GM18511 (cell line): ENCODE measurements around the gene RBM19.
"Not testable (repeated sequence)": the region's sequence is repeated elsewhere in the genome, so short reads cannot be mapped to it uniquely, and the experiment has no call there.

ENCODE experiments used
- ATAC-seq: cut with Tn5 transposase; IDR thresholded peaks from one replicate; pipeline ENCODE4 v1.9.1; 2021; ENCODE audit warnings: mild to moderate bottlenecking, moderate library complexity; ENCODE audit not compliant: unreplicated experiment

RBM19 gene, protein sequence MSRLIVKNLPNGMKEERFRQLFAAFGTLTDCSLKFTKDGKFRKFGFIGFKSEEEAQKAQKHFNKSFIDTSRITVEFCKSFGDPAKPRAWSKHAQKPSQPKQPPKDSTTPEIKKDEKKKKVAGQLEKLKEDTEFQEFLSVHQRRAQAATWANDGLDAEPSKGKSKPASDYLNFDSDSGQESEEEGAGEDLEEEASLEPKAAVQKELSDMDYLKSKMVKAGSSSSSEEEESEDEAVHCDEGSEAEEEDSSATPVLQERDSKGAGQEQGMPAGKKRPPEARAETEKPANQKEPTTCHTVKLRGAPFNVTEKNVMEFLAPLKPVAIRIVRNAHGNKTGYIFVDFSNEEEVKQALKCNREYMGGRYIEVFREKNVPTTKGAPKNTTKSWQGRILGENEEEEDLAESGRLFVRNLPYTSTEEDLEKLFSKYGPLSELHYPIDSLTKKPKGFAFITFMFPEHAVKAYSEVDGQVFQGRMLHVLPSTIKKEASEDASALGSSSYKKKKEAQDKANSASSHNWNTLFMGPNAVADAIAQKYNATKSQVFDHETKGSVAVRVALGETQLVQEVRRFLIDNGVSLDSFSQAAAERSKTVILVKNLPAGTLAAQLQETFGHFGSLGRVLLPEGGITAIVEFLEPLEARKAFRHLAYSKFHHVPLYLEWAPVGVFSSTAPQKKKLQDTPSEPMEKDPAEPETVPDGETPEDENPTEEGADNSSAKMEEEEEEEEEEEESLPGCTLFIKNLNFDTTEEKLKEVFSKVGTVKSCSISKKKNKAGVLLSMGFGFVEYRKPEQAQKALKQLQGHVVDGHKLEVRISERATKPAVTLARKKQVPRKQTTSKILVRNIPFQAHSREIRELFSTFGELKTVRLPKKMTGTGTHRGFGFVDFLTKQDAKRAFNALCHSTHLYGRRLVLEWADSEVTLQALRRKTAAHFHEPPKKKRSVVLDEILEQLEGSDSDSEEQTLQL

GRCh38 chr12:113965951-113966797 is at the start of gene RBM19:
RBM19 (minus strand) TSS chr12:113966325; CDS start chr12:113966227, 98 bp downstream.
- peak; percentile 95 for ATAC-seq

GRCh38 chr12:114015851-114016250 is 49.7 kb upstream of the RBM19 start:
- no peak for ATAC-seq

DNA sequence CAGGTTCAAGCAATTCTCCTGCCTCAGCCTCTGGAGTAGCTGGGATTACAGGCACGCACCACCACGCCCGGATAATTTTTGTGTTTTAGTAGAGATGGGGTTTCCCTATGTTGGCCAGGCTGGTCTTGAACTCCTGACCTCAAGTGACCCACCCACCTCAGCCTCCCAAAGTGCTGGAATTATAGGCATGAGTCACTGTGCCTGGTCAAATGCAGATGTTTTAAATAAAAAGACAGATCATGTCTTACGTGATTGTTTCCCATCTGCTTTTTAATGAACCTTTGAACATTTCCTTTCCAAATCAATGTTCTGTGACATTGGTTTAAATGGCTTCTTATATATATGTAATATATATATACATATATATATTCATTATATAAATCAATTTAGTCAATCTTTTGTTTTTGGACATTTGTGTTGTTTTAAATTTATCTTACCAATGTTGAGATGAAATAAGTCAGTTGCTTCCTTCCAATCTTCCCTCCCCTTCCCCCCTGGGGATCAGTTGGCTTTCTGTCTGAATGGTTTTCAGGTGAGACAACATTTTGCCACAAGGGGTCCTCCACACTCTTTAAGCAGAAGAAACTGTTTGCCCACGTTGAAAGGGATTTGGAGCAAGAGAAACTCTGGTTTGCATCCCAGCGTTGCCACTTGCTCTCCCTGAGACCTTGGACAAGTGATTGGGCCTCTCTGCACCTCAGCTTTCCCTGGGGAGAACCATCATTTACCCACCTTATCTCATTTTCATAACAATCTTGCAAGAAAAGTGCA is 47.6 kb upstream of the RBM19 start:
- ATAC-seq: no peak

DNA sequence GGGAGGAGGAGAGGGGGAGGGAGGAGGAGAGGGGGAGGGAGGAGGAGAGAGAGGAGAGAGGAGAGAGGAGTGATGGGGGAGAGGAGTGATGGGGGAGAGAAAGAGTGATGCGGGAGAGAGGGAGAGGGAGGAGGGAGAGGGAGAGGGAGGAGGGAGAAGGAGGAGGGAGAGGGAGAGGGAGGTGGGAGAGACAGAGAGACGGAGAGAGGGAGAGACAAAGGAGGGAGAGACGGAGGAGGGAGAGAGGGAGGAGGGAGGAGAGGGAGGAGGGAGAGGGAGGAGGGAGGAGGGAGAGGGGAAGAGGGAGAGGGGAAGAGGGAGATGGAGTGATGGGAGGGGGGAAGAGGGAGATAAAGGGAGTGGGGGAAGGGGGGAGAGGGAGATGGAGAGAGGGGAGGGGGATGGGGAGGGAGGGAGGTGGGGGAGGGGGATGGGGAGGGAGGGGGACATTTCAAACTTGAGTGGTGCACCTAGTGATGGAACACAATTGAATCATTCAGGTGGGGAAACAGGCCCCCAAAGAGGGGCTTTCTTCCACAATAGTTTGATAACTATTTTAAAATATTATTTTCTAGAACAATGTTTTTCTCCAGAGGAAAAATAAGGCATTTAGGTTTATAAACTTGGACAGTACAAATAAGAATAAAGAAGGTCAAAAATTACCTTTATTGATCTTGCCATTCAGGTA is 46.8 kb upstream of the RBM19 start:
- no peak for ATAC-seq

DNA sequence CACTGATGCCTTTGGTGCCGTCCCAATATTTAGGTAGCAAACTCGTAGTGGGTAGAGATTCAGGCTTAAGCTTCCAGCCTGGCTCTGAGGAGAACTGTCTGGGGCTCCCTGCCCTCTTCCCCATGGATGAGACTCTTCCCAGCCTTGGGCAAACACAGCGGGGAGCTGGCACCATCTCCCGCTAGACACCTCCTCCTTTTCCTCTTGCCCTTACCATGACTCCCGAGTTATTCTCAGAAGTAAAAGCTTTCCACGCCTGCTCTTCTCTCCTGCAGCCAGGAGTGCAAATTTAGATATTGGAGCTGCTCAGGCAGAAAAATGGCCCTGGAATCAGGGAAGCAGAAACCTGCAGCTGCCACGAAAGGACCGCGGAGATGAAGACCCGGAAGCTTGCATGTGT is 45.6 kb upstream of the RBM19 start:
- ATAC-seq: no peak

GRCh38 chr12:114006482-114007425 is 40.6 kb upstream of the RBM19 start:
- no peak for ATAC-seq

DNA sequence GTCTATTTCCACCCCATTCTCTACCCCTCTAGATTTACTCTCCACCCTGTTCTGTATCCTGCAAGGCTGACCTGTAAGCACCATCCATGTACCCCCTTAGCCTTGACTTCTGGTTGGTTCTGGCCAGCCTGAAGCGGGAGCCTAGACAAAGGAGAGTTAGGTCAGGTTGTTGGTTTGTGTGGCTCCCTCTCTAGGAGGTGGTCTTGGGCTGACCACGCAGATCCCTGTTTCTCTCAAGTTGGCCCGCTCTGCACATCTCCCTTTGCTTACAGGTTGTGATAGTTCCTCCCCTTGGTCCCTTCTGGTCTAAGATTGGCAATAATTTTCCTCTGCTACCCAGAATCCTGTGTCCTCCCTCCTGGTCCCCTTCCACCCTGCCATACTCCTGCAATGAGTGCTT is 38.3 kb upstream of the RBM19 start:
- no peak for ATAC-seq

GRCh38 chr12:114003286-114003685 is 37.2 kb upstream of the RBM19 start:
- ATAC-seq: no peak

- no peak for ATAC-seq
These were observed 35.6 kb upstream of the RBM19 start for GRCh38 chr12:114001511-114002340.

GRCh38 chr12:114000861-114001260 is 34.7 kb upstream of the RBM19 start:
- ATAC-seq: no peak

DNA sequence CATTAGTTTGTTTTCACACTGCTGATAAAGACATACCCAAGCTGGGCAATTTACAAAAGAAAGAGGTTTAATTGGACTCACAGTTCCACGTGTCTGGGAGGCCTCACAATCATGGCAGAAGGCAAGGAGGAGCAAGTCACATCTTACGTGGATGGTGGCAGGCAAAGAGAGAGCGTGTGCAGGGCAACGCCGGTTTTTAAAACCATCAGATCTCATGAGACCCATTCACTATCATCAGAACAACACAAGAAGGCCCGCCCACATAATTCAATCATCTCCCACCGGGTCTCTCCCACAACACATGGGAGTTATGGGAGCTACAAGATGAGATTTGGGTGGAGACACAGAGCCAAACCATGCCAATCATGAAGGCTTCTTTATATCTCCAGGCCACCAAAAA is 34.1 kb upstream of the RBM19 start:
- not testable (repeated sequence) for ATAC-seq

DNA sequence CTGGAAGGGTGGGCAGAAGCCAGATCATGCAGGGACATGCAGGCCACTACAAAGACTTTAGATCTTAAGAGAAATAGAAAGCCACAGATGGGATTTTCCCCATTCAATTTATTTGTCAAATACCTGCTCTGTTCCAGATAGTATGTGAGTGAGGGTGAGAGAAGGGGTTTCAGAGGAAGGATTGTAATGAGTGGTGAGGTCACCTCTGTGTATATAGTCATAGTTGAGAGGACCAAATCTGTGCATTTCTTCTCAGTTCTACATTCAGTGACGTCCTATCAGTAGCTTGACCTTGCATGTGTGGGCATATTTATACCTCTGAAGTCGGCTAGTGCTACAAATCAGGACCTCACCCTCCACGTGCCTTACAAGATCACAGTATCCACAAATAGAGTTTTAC is 31.2 kb upstream of the RBM19 start:
- no peak for ATAC-seq

DNA sequence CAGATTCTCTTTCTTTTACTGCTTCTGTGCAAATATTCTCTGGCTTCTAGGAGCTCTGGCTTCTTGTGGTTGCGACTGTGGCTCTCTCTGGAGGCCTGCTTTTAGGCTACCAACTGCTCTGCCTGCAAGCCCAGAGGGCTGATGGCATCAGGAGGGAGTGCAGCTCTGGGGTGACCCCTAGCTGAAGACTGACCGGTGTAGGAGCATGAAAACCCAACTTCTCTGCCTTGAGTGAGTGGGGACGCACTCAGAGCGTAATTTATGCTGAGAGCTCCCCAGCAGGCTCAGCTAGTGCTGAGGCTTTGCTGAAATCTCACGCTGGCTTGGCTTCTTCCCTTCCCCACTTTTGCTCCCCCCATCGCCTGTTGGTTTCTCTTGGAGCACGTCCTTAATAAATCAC is 29.9 kb upstream of the RBM19 start:
- ATAC-seq: no peak

DNA sequence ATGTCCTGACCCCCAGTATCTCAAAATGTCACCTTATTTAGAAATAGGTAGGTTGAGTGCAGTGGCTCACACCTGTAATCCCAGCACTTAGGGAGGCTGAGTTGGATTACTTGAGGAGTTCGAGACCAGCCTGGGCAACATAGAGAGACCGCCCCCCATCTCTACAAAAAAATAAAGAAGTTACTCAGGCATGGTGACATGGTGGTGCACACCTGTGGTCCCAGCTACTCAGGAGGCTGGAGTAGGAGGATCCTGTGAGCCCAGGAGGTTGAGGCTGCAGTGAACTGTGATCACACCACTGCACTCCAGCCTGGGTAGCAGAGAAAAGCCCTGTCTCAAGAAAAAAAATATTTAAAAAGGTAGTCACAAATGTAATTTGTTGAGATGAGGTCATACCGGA is 27.9 kb upstream of the RBM19 start:
- no peak for ATAC-seq

GRCh38 chr12:113992751-113993150 is 26.6 kb upstream of the RBM19 start:
- not testable (repeated sequence) for ATAC-seq

DNA sequence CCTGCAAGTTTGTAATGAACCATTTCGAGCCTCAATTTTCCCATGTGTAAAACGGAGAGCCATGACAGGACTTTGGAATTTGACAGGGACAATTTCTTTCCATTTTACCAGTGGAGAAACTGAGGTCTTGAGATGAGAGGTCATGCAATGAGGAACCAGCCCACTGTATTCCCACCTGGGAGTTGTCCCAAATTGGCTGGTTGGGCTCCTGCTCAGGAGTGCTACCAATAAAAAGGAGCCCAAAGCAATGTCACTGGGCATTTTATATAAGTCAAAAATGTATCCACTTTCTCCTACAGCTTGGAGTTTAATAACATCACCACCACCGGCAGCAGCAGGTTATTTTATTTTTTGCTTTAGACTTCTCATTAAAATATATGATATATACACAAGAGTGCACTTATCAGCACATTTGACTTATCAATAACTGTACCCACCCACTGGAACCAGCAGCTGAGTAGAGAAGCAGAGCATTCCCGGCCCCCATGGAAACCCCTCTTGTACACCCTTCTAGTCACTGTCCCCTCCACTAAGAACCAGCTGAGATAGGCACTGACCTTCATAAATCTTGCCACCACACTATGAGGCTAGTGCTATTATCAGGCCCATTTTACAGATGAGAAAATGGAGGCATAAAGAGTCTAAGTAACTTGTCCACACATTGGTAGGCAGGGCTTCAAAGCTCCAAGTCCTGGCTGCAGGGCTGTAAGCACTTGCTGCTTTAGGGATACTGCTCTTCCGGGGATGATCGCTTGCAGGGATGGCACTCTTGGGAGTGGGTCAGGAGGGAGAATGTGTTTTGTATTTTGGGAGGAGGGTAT is 25.3 kb upstream of the RBM19 start:
- no peak for ATAC-seq
